KMS-11 (cell line): Measurements from ENCODE around the gene VAC14.

ENCODE experiments used
- H2AFZ ChIP-seq: fragments of 200-600 bp; sonication (generic); 2 replicates; pipeline ENCODE4 v1.6.1; 2016; ENCODE audit warnings: antibody characterized with exemption, mixed run types, low read depth
- H3K27ac ChIP-seq: fragments of 200-600 bp; sonication (generic); 2 replicates; pipeline ENCODE4 v1.6.1; 2016; ENCODE audit warnings: mild to moderate bottlenecking, mixed run types
- H3K27me3 ChIP-seq: fragments of 200-600 bp; sonication (generic); 2 replicates; pipeline ENCODE4 v1.6.1; 2017; ENCODE audit warnings: mild to moderate bottlenecking, low read depth, mixed run types, moderate library complexity; ENCODE audit not compliant: insufficient read depth
- H3K36me3 ChIP-seq: fragments of 200-600 bp; sonication (generic); 2 replicates; pipeline ENCODE4 v1.6.1; 2017; ENCODE audit warnings: mild to moderate bottlenecking, mixed run types; ENCODE audit not compliant: insufficient read depth
- H3K4me1 ChIP-seq: fragments of 200-600 bp; sonication (generic); 2 replicates; pipeline ENCODE4 v1.6.1; 2016; ENCODE audit warnings: mild to moderate bottlenecking, low read depth, mixed run types; ENCODE audit not compliant: poor library complexity, severe bottlenecking
- H3K4me2 ChIP-seq: fragments of 200-600 bp; sonication (generic); 2 replicates; pipeline ENCODE4 v1.7.0; 2016; ENCODE audit warnings: mild to moderate bottlenecking, mixed run types
- H3K4me3 ChIP-seq: fragments of 200-600 bp; sonication (generic); IDR thresholded peaks from 2 replicates; pipeline ENCODE4 v1.6.1; 2017; ENCODE audit warnings: low read depth, low read length, mixed read lengths; ENCODE audit not compliant: insufficient read depth
- H3K79me2 ChIP-seq: fragments of 200-600 bp; sonication (generic); 2 replicates; pipeline ENCODE4 v1.6.1; 2016; ENCODE audit warnings: low read depth, mixed run types; ENCODE audit not compliant: insufficient read depth
- H3K9ac ChIP-seq: fragments of 200-600 bp; sonication (generic); 2 replicates; pipeline ENCODE4 v1.6.1; 2016; ENCODE audit warnings: mild to moderate bottlenecking, mixed run types
- H4K20me1 ChIP-seq: fragments of 200-600 bp; sonication (generic); 2 replicates; pipeline ENCODE4 v1.6.1; 2016; ENCODE audit warnings: mild to moderate bottlenecking, mixed run types; ENCODE audit not compliant: insufficient read depth
- TF ChIP-seq, protein P1 (sequence below): fragments of 200-600 bp; sonication (generic); conservative IDR thresholded peaks from 2 replicates; pipeline ENCODE4 v1.6.1; 2017; ENCODE audit warnings: low read depth, mild to moderate bottlenecking, antibody characterized with exemption, low read length, moderate library complexity, mixed read lengths

Gene VAC14

DNA sequence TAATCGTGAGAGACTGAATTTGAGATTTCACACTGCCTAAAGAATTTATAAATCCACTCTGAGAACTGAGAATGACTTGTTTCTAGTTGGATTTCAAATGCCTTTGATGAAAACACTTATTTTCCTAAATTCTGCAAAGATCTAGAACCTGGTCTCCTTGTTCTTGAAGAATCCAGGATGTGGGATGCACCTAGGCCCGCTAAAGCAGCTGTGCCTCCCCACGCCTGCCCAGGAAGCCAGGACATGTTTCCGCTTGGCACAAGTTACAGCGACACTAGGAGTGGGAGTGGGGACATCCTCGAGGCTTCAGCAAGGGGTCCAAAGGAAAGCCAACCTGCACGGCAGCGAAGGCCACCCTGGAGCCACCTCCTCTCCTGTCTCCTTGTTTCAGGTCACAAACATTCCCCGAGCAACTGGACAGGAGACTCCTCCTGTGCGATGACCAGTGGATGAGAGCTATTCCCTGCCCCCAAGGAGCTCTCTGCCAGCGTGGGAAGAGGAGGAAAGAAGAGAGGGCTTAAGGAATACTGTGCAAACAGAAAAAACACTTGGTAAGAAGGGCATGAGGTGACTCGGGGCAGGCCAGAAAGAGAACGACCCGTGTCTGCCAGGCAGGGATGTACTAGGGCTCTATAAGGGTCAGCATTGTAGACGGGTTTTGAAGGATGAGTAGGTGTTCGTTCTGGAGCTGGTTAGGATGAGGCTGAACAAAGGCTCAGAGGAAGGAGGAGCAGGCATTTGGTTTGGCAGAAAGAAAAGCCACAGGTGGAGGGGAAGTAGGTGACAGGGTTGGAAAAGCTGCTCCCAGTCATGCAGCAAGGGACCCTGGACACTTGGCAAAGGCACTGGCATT is 11.1 kb downstream of the VAC14 start:
- Histone ChIP-seq H3K4me2 (no peak overlapping the region), H3K27me3 (no peaks in the 10 kb centered on the region), H3K79me2 (peaks cover 45% of the 10 kb centered on the region; the same call in 1 of the 2 replicates), H2AFZ (no peak overlapping the region), H3K4me1 (peaks cover 4% of the 10 kb centered on the region), H3K9ac (no peak overlapping the region), H3K27ac (no peak overlapping the region), H3K36me3 (no peaks in the 10 kb centered on the region), H4K20me1 (no peaks in the 10 kb centered on the region), H3K4me3 (no peak overlapping the region)
- TF ChIP-seq, protein P1, sequence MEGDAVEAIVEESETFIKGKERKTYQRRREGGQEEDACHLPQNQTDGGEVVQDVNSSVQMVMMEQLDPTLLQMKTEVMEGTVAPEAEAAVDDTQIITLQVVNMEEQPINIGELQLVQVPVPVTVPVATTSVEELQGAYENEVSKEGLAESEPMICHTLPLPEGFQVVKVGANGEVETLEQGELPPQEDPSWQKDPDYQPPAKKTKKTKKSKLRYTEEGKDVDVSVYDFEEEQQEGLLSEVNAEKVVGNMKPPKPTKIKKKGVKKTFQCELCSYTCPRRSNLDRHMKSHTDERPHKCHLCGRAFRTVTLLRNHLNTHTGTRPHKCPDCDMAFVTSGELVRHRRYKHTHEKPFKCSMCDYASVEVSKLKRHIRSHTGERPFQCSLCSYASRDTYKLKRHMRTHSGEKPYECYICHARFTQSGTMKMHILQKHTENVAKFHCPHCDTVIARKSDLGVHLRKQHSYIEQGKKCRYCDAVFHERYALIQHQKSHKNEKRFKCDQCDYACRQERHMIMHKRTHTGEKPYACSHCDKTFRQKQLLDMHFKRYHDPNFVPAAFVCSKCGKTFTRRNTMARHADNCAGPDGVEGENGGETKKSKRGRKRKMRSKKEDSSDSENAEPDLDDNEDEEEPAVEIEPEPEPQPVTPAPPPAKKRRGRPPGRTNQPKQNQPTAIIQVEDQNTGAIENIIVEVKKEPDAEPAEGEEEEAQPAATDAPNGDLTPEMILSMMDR: no peak

DNA sequence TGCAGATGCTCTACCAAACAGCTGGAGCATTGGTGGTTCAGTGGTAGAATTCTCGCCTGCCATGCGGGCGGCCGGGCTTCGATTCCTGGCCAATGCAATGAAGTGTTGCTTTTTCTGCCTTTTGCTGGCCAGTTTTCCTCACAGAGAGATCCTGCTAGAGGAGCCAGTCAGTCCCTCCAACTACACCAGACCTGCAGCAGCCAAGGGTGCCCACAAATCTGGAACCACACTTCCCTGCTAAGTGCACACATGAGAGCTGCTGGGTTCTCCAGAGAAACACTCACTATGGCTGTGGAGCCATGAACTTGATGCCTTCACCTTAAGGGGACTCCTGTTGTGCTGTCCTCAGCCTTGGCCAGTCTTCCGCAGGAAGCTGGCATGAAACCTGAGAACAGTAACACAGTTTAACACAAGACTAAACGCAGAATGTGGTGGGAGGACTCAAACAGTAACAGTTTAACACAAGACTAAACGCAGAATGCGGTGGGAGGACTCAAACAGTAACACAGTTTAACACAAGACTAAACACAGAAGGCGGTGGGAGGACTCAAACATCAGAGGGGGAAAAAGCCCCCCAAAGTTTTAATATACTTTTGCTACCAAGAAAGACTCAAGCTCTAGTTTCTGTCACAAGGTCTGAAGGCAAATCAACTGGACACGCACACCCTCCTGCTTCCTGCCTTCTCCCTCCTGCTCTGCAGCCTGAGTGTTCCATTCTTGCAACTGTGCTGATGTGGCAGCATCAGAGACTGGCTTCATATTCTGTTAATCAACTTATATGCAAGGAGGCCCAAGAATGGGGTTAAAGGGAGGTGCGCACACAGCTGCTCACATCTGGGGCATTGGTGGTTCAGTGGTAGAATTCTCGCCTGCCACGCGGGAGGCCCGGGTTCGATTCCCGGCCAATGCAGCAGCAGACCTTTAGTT is 12.0 kb downstream of the VAC14 start:
- no peaks in the 10 kb centered on the region for H4K20me1 ChIP-seq
- H3K4me2 ChIP-seq: no peak overlapping the region
- H3K27ac ChIP-seq: no peak overlapping the region
- TF ChIP-seq, protein P1: no peak
- peaks cover 36% of the 10 kb centered on the region; the same call in 1 of the 2 replicates for H3K79me2 ChIP-seq
- H3K9ac ChIP-seq: no peak overlapping the region
- no peak overlapping the region for H3K4me3 ChIP-seq
- H2AFZ ChIP-seq: no peak overlapping the region
- H3K36me3 ChIP-seq: no peaks in the 10 kb centered on the region
- H3K4me1 ChIP-seq: no peaks in the 10 kb centered on the region
- no peaks in the 10 kb centered on the region for H3K27me3 ChIP-seq

DNA sequence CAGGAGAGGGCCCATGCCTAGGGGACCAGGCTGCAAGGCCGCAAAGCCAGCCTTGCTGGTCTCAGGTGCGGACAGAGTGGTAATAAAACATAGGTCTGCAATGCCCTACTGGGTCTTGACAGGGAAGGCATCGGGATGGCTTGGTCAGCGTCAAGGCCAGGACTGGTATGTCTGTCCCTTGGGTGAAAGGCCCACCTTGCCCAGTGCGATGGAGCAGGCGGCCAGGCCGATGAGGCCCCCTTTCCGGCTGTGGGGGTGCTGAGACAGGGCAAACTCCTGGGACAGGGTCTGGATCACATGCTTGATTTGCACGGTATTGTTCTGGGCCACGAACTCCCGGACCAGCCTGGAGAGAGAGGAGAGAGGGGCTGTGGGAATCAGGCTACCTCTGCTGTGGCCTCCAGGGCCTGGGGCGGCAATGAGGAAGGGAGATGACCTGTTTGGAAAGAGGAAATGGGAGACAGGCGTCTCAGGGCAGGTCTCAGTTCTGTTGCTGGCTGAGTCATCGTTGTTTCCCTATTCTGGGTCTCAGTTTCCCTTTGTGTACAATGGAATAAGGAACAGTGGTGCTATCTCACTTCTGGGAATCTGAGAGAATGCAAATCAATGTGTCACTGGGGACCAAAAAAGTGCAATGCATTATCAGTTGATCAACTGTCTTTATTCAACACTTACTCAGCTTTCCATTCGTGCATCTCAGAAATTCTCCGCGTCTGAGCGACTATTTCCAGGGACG is 14.8 kb downstream of the VAC14 start:
- Histone ChIP-seq H3K4me2 (no peak overlapping the region), H3K27ac (no peak overlapping the region), H3K9ac (no peak overlapping the region), H3K36me3 (peaks cover 10% of the 10 kb centered on the region; the same call in 1 of the 2 replicates), H3K4me1 (no peaks in the 10 kb centered on the region), H3K79me2 (peaks cover 10% of the 10 kb centered on the region; the same call in 1 of the 2 replicates), H3K4me3 (no peak overlapping the region), H2AFZ (no peak overlapping the region), H4K20me1 (no peaks in the 10 kb centered on the region), H3K27me3 (no peaks in the 10 kb centered on the region)
- TF ChIP-seq, protein P1: no peak
